Stimulated activated CD8-positive, alpha-beta memory T cell treated with anti-CD3 and anti-CD28 coated beads, Interleukin-12 subunit alpha, Interleukin-12 subunit beta, amount 100 ng/mL, for 4 hours (primary cell): ENCODE measurements around the gene TPCN1.
A peak's percentile ranks its signal among the peaks of the same experiment; 100 is the strongest.

ENCODE experiments used
- DNase-seq: peaks from one replicate; pipeline ENCODE4 v3.0.0-alpha.2; 2020; ENCODE audit warnings: low read depth

The TPCN1 gene

DNA sequence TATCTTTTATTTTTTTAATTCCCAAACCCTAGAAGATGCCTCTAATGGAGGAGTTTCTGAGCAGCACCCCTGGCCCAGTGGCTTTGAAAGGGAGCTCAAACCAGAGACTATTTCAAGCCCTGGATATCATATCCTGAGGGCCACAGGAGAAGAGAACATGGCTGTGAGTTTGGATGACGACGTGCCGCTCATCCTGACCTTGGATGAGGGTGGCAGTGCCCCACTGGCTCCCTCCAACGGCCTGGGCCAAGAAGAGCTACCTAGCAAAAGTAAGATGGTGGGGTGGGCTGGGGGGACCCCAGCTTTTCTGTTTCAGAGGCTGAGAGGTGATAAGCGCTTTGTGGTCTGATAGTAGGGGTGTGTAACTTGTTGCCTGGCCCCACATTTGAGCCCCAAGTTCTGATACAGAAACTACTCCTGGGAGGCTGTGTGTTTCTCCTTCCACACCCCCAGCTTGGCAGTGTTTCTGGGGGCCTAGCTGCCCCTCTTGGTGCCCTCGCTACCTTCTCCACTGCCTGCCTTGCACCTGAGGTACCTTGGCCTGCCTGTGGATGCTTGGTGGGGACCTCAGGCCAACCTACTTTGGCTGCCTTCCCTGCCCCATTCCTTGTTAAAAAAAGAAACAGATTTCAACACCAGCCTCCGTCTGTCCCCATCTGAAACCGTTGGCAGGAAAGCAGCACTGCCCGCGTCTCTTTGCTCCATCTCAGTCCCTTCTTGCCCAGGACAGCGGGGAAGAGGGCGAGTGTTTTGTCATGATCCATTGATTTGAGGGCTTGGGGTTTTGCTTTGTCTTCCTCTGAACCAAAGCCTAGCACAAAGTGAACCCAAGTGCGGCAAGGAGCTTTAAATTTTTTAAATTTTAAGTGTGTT is 5.7 kb downstream of the TPCN1 start:
- no peak for DNase-seq

DNA sequence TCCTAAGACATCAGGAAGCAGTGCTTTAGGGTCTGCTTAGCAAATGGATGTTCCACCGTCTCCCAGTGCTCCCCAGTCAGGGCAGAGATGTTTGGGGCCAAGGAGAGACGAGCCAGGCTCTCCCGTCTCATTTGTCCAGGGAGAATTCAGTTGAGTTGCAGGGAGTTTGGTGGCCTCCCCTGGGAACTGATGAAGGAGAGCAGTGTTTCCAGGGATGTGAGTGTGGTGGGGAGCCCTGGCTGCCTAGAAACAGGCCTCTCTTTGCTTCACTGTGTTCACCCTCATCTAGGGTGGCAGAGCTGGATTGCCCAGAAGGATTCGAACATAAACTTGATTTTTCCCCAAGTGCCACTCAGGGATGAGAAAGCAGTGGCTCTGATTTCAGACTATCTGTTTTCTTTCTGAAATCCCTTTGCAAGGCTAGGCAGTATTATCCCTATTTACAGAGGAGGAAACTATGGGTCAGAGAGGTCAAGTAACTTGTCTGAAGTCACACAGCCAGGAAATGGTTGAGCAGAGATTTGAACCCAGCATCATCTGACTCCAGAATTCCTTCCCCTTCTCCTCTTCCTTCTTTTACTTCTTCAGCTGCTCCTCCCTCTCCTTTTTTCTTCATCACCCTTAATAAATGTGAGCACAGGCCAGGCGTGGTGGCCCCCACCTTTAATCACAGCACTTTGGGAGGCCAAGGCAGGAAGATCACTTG is 6.6 kb downstream of the TPCN1 start:
- no peak for DNase-seq

DNA sequence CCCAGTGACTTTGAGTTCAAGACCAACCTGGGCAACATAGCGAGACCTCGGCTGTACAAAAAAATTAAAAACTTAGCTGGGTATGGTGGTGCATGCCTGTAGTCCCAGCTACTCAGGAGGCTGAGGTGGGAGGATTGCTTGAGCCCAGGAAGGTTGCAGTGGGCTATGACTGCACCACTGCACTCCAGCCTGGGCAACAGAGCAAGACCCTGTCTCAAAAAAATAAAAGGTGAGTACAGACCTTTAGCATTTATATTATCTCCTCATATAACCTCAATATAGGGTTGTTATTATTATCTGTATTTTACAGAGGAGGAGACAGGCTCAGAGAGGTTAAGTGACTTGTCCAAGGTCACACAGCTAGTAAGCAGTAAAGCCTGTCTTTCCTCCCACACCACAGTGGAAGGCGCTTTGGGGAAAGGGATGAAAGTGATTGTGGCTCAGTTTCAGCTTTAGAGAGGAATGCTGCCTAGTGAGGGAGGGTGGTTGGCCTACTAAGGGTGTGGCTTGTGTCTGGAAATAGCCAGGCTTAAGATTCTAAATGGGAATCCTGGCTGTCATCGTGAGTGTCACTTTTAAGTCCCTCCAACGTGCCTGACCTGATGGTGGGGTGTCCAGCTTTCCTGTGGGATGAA is 7.2 kb downstream of the TPCN1 start:
- DNase-seq = no peak

DNA sequence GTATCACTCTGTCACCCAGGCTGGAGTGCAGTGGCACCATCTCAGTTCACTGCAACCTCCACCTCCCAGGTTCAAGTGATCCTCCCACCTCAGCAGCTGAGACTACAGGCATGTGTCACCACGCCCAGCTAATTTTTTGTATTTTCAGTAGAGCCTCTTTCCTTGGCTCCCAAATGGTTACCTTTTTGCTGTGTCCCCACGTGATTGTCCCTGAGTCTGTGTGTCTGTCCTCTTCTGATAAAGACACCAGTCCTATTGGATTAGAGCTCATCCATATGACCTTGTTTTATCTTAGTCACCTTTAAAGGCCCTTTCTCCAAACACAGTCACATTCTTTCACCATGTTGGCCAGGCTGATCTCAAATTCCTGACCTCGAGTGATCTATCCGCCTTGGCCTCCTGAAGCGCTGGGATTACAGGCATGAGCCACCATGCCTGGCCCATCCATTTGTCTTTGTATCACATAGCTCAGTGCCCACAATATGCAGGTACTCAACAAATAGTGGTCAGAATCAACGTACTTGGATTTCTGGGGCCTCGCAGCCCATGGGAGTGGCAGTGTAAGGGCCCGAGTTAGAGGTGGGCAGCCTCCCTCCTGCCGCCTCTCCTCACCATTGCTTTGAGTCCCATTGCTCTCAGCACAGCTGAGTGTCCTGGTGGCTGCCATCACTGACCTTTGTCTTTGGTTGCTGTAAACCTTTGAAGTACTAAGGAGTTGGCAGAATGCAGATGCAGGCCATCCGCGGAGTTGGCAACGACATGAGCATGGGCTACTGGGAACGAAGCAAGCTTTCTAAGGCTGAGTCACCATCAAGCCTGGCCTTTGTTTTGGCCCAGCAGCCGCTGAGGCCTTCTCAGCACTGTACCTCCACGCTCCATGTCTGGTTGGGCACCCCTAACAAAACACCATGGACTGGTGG is 9.3 kb downstream of the TPCN1 start:
- DNase-seq = no peak

DNA sequence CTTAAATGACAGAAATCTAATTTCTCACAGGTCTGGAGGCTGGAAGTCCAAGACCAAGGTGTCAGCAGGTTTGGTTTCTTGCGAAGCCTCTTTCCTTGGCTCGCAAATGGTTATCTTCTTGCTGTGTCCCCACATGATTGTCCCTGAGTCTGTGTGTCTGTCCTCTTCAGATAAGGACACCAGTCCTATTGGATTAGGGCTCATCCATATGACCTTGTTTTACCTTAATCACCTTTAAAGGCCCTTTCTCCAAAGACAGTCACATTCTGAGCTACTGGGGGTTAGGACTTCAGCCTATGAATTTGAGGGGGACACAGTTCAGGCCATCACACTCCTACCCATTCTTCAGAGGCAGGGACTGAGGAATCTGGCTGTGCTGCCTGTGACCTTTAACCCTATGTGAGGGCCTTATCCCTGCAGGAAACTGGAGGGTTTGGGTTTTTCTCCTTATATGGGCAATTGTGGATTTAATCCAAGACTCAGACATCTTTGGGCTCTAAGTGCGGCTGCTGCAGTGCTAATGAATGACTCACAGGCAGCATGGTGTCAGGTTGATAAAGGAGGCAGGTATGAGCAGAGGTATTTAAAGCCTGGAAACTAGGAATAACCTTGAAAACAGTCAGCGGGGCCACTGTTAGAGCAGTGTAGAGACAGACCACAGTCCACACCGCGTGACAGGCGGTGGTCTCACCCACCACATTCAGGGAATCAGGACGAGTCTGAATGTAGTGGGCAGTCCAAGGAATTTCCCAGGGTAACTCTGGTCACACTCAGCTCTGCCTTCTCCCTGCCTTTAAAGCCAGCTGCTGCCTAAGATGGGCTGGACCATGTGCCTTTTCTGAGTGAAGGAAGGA is 10.2 kb downstream of the TPCN1 start:
- DNase-seq = no peak

DNA sequence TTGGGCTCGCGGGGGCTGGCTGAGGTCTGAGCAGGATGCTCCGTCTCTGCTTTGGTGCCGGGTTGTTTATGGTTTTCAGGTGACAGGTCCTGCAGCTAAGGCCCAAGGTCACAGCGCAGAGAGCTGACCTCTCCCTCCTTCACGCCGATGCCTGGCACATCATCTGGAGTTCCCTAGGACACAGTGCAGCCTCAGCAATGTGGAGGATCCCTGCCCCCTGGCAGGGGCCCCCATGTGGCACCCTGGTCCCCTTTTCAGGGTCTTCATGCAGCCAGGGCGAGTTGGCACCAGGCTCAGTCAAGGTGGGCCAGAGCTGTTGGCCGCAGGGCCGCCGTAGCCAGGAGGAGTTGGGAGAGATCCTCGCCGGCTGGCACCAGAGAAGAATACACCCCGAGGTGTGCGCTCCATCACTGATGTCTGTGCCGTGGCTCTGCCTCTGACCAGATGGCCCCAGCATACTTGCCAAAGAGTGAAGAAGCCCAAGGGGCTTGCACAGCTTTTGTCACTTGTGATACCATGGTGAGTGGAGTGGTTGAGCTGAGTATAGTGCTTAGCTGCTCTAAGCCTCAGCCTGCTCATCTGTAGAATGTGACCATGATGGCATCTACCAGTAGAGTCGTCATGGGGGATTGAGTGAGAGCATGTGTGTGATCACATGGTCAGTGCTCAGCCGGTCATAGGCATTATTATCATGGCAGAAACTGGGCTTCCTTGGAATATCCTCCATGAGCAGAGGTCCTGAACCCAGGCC is 11.0 kb downstream of the TPCN1 start:
- DNase-seq = no peak

DNA sequence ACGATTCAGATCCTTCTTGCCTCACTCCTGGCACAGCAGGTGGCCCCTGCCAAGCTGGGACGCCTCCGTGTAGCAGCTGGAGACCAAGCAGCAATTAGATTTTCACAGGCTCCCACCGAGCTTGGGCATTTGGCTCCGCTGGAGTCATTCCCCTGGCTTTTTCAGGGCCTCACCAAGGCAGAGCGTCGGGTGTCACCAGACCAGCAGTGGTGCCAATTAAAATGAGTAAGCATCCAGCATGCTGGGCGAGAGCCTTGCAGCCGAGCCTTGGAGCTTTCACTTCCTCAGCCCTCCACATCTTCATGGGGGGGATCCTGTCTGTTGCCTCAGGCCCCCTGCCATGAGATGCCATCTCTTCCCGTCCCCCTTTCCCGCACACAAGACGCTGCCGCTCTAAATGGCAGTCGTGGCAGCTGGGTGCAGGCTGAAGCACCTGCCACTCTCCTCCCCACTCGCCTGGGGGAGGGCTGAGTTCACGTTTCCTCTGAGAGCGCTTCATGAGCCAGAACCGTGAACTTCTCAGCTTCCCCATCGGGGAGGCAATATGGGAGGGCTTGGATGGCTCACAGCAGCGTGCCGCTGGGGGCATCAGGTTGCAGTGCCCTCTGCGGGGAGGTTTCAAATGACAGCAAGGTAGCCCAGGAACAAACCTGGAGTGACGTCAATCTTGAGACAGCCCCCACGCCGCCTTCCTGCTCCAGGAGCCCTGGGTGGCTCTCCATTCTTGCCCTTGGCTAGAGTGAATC is 11.7 kb downstream of the TPCN1 start:
- DNase-seq = peak; percentile 35

DNA sequence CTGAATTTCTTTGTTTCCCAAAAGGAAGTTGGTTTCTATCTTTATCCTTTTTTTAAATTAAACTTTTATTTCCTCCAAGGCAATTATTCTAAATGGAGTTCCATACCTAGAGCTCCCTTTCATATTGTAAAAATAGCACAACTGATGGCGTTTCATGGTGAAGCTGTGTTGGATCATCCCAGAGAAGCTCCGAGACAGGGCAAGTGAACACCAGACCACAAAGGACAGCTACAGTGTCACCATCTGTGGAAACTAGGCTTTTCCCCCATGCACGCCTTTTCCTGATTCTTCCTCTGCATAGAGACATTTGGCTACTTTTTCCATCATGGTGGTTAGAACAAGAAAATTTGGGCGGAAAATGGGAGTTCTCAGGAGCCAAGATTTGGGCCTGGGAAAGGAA is 12.7 kb downstream of the TPCN1 start:
- DNase-seq = no peak

DNA sequence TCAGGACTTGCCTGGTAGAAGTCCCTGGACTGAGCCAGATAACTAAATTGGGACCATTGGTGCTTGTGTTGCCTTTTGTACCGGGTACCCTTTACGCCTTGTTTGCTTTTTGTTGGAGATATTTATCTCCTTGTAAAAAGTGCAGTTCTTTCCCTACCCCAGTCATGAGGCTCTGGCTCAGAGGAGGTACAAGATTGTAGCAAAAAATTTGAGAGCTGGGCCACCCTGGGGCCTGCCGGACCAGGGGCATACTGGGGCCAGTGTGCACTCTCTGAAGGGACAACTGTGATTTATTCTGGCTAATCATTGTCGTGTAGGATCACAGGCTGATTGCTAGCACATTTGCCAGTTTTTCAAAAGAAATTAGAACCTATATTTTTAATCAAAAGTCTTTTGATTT is 13.2 kb downstream of the TPCN1 start:
- DNase-seq = no peak

DNA sequence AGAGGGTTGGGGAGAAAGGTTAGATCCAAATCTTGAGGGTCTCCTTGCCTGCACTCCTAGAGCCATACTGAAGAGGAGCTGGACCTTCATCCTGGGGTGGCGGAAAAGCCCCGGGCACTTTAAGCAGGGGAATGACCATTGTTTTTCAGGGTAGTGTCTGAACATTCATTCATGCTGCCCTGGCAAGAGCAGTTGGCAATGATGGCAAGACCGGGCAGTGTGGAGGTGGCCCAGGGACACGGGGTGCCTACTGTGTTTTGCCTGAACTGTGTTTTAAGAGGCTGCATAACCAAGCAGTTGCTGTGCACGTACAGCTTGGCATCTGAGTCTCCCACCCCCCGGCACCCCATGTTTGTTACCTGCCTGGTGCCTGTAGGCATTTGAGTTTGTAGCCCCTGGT is 14.7 kb downstream of the TPCN1 start:
- DNase-seq = no peak

DNA sequence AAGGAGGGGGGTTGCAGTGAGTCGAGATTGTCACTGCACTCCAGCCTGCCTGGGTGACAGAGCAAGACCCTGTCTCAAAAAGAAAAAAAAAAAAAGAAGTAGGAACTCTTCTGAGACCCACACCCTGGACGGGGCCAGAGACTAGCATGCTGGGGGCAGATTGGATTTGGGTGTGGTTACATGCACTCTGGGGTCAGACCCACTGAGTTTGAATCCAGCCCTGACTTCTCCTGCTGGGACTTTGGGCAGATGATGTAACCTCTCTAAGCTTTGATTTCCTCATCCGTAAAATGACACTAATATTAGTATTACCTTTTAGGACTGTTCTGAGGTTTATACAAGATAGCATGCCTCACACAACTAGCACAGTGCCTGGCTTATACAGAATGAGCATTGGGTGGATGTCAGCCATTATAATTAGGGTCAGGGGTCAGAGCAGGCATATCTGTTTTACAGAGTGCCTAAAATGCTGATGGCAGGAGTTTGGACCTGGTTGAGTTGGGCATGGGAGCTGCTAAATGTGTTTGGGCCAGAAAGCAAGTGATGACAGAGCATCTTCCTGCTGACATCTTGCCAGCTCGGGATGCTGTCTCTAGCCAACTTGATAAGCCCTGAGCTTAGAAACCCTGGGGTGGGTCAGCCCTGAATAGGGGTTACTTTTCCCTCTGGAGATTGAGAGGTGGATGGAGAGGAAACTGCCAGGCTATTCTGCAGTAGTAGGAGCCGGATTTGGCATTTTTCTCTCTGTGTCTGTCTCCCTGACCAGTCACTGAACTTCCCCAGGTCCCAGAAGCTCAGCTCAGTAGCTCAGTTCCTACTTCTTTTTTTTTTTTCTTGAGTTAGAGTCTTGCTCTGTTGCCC is 15.5 kb downstream of the TPCN1 start:
- DNase-seq = no peak

DNA sequence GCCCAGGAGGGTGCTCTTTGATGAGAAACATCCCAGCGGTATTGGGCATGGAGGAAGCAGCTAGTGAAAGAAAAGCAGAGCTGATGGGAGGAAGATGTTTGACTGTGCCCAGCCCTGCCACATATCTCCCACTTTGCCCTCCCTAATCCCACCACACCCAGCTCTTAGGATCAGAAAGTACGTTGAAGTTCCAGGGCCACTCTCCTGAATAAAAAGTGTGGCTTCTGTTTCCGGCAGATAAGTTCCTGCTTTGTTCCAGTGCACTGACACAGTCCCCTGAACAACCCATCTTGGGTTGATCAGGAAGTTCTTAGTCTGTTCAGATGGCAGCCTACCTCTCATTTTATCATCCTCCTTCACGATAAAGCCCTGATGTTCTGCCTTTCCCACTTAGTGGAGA is 16.5 kb downstream of the TPCN1 start:
- no peak for DNase-seq

DNA sequence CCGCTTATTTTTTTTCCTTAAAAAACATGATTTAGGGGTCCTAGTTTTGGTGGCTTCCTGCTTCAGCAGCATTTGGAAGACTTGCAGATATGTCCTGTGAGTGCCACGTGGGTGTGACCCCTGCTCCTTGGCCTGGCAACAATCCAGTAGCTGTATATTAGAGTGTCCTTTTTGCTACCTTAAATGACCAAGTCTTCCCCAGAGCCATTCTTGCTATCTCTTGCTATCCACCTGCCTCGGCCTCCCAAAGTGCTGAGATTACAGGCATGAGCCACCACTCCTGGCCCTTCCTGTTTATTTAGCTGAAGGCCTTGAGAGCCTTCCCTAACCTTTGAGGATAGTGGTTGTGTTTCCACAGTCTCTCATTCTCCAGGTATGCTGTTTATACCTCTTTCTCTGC is 17.0 kb downstream of the TPCN1 start:
- no peak for DNase-seq

DNA sequence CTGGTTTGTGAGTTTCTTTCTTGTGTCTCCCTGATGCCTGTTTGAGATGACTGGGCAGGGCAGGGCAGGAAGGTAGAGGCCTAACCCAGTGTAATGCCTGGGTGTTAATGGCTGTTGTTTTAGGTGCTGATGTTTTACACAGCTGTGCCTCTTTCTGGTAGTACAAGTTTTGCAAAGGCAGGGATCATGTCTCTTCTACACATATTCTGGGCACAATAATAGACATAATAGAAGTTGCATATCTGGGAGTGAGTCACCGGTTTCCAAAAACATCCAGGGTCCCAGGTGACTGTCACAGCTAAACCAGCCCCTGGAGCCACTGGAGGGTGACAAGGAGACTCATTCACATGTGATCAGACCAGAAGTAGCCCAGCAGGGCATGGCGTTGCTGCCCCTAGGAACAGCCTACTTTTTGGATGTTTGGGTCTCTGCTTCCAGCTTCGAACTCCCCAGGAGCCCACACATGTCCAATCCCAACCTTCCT is 18.1 kb downstream of the TPCN1 start:
- DNase-seq = no peak

DNA sequence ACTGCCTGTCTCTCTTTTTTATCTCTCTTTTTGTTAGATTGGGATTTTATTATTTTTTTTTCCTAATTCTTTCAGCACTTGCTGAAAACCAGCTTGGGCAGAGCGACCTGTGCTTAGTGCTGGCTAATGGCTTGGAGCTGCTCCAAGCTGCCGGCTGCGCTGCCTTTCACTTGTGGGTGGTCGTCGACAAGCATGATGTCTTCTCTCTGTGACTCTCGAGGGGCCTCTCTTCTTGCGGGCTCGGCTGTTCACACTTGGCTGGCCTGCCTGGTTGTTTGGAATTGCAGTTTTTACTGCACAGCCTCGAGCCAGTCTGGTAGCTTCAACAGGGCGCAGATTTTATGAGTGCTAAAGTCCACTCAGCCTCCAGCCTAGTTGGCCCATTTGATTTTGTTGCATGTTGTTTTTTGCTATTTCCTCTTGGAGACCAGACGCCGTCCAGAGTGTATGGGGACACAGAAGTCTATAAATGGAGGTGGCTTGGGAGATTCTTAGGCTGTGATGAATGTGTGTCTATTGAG is 18.6 kb downstream of the TPCN1 start:
- DNase-seq = no peak

DNA sequence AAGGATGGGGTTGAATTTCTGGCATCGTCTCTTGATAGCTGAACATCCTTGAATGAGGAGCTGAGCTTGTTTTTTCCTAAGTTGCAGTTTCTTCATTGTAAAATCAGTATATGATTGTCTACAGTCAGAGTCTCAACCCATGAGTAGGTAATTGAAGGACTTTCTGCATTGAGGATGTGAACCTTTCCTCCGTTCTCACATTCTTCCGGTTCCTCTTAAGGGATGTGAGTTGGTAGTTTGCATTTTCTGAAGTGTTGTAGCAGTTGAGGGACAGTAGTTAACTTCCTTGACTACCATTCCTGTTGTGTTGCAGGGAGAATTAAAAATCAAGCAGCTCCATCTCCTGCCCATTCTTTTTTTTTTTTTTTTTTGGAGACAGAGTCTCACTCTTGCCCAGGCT is 19.1 kb downstream of the TPCN1 start:
- DNase-seq = no peak

DNA sequence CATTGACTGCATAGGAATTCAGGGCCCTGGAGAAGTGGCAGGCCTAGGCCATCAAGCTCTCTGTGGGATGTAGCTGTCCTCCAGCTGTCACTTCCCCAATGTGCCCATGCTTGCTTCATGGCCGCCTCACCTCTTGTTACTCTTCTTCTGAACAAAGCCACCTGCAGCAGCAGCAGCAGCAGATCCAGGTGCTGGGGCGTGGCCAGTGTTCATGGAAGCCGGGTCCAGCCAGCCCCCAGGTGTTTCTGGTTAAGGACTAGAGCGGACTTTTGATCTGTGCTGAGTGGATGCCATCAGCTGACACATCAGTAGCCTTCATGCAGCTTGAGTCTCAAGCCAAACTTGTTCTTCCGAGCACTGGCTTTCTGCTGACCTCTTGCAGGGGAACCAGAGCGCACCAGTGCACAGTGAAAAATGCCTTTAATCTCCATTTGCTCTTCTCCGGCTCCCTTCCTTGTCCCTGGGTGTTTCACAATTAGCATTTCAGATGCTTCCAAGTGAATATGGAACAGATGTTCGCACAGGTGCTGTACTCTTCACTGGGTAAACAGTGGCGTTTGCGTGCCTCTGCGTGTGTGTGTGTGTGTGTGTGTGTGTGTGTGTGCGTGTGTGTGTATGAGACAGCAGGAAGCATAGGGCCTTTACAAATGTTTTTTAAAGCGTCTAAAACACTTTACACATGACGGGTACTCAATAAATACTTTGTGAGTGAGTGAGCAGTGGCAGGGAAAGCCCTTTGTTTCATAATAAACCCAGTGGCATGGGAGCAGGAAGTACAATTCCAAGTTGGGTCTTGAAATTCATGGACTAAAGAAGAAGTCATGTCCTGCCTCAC is 20.1 kb downstream of the TPCN1 start:
- DNase-seq = no peak
